Activated CD8-positive, alpha-beta T cell treated with anti-CD3 and anti-CD28 coated beads, Interleukin-2, amount 10 ng/mL, durations not matched to agents 7 days and 5 days (primary cell): Measurements from ENCODE around the gene RASAL2. TPM values are rescaled to one million over a fixed set of nuclear protein-coding genes. Genes with fewer than 3 reads are reported as not detected.

ENCODE experiments used
- ATAC-seq: fragments of 150-1000 bp; cut with Tn5 transposase; one replicate; pipeline ENCODE4 v1.10.0; 2021; ENCODE audit warnings: moderate library complexity
- CTCF ChIA-PET: fragments of 350-600 bp; sonication (Branson Sonifier 250); formaldehyde crosslinking; loops from one replicate; lab custom pipeline; 2021; ENCODE audit warnings: antibody characterized with exemption; lab: Charles Lee
- POLR2A ChIA-PET: fragments of 350-600 bp; sonication (Branson Sonifier 250); formaldehyde crosslinking; loops from one replicate; lab custom pipeline; 2021; ENCODE audit warnings: antibody characterized with exemption; lab: Charles Lee
- DNase-seq: peaks from one replicate; pipeline ENCODE4 v3.0.0-alpha.2; 2020
- H3K27ac Mint-ChIP-seq: one replicate; pipeline ENCODE4 v1.8.0; 2021; ENCODE audit warnings: mild to moderate bottlenecking, mixed read lengths
- H3K27me3 Mint-ChIP-seq: one replicate; pipeline ENCODE4 v1.8.0; 2021; ENCODE audit warnings: low read depth, mixed read lengths
- H3K36me3 Mint-ChIP-seq: one replicate; pipeline ENCODE4 v1.8.0; 2021; ENCODE audit warnings: low read depth, mixed read lengths
- H3K4me1 Mint-ChIP-seq: one replicate; pipeline ENCODE4 v1.8.0; 2021; ENCODE audit warnings: low read depth, mixed read lengths
- H3K4me3 Mint-ChIP-seq: one replicate; pipeline ENCODE4 v1.8.0; 2021; ENCODE audit warnings: mild to moderate bottlenecking, mixed read lengths
- H3K9me3 Mint-ChIP-seq: one replicate; pipeline ENCODE4 v1.8.0; 2022; ENCODE audit warnings: mixed read lengths; ENCODE audit not compliant: insufficient read depth
- total RNA-seq, 2 experiments: library from RNA; stranded (reverse); gene quantifications; one replicate each; pipeline ENCODE4 v1.2.3, GENCODE V29; 2021

RASAL2 gene
- total RNA-seq, 2 experiments from 2014 or later, result not detected

GRCh38 chr1:178155481-178156255 lies 61.8 kb downstream of the RASAL2 start:
- ATAC-seq (no peak), DNase-seq (no peak)
- ChIA-PET POLR2A (no interaction called here), CTCF (no interaction called here)
- no peak overlapping the region for H3K27ac Mint-ChIP-seq
- no peaks in the 10 kb centered on the region for H3K36me3 Mint-ChIP-seq
- H3K9me3 Mint-ChIP-seq, result no peaks in the 10 kb centered on the region
- no peaks in the 10 kb centered on the region for H3K4me1 Mint-ChIP-seq
- H3K4me3 Mint-ChIP-seq, result no peak overlapping the region
- no peaks in the 10 kb centered on the region for H3K27me3 Mint-ChIP-seq

GRCh38 chr1:178160736-178161475 lies 67.0 kb downstream of the RASAL2 start:
- H3K9me3 Mint-ChIP-seq, result no peaks in the 10 kb centered on the region
- no peaks in the 10 kb centered on the region for H3K4me1 Mint-ChIP-seq
- DNase-seq, result no peak
- H3K4me3 Mint-ChIP-seq, result no peak overlapping the region
- no peak for ATAC-seq
- ChIA-PET POLR2A (no interaction called here), CTCF (no interaction called here)
- no peaks in the 10 kb centered on the region for H3K36me3 Mint-ChIP-seq
- no peak overlapping the region for H3K27ac Mint-ChIP-seq
- H3K27me3 Mint-ChIP-seq, result no peaks in the 10 kb centered on the region

- no peaks in the 10 kb centered on the region for H3K9me3 Mint-ChIP-seq
- ATAC-seq, result no peak
- H3K27me3 Mint-ChIP-seq, result no peaks in the 10 kb centered on the region
- no peak overlapping the region for H3K27ac Mint-ChIP-seq
- ChIA-PET CTCF (no interaction called here), POLR2A (no interaction called here)
- no peaks in the 10 kb centered on the region for H3K36me3 Mint-ChIP-seq
- H3K4me3 Mint-ChIP-seq, result no peak overlapping the region
- no peak for DNase-seq
- no peaks in the 10 kb centered on the region for H3K4me1 Mint-ChIP-seq
Observed at GRCh38 chr1:178161516-178161915, 67.6 kb downstream of the RASAL2 start.

GRCh38 chr1:178165196-178165595 lies 71.3 kb downstream of the RASAL2 start:
- Mint-ChIP-seq H3K4me1 (no peaks in the 10 kb centered on the region), H3K4me3 (no peak overlapping the region), H3K9me3 (no peaks in the 10 kb centered on the region), H3K27me3 (no peaks in the 10 kb centered on the region), H3K27ac (no peak overlapping the region), H3K36me3 (no peaks in the 10 kb centered on the region)
- ChIA-PET POLR2A (no interaction called here), CTCF (no interaction called here)
- ATAC-seq (no peak), DNase-seq (no peak)

- ChIA-PET CTCF (no interaction called here), POLR2A (no interaction called here)
- Mint-ChIP-seq H3K4me1 (no peaks in the 10 kb centered on the region), H3K27ac (no peak overlapping the region), H3K9me3 (no peaks in the 10 kb centered on the region), H3K4me3 (no peak overlapping the region), H3K27me3 (no peaks in the 10 kb centered on the region), H3K36me3 (no peaks in the 10 kb centered on the region)
- ATAC-seq (no peak), DNase-seq (no peak)
Observed at GRCh38 chr1:178166429-178167024, 72.6 kb downstream of the RASAL2 start.

- no peaks in the 10 kb centered on the region for H3K27me3 Mint-ChIP-seq
- DNase-seq, result no peak
- no peaks in the 10 kb centered on the region for H3K36me3 Mint-ChIP-seq
- no peak overlapping the region for H3K27ac Mint-ChIP-seq
- ChIA-PET POLR2A (no interaction called here), CTCF (no interaction called here)
- no peak for ATAC-seq
- no peaks in the 10 kb centered on the region for H3K4me1 Mint-ChIP-seq
- H3K4me3 Mint-ChIP-seq, result no peak overlapping the region
- no peaks in the 10 kb centered on the region for H3K9me3 Mint-ChIP-seq
Observed at GRCh38 chr1:178168536-178168935, 74.6 kb downstream of the RASAL2 start.

GRCh38 chr1:178169649-178170048 lies 75.7 kb downstream of the RASAL2 start:
- CTCF ChIA-PET, result no interaction called here
- H3K27ac Mint-ChIP-seq, result no peak overlapping the region
- H3K4me1 Mint-ChIP-seq, result no peaks in the 10 kb centered on the region
- no peak for ATAC-seq
- no peaks in the 10 kb centered on the region for H3K27me3 Mint-ChIP-seq
- no peaks in the 10 kb centered on the region for H3K36me3 Mint-ChIP-seq
- POLR2A ChIA-PET, result no interaction called here
- H3K4me3 Mint-ChIP-seq, result no peak overlapping the region
- DNase-seq, result no peak
- H3K9me3 Mint-ChIP-seq, result no peaks in the 10 kb centered on the region

- Mint-ChIP-seq H3K27ac (no peak overlapping the region), H3K4me3 (no peak overlapping the region), H3K9me3 (no peaks in the 10 kb centered on the region), H3K36me3 (no peaks in the 10 kb centered on the region), H3K27me3 (no peaks in the 10 kb centered on the region), H3K4me1 (no peaks in the 10 kb centered on the region)
- ChIA-PET CTCF (no interaction called here), POLR2A (no interaction called here)
- DNase-seq (no peak), ATAC-seq (no peak)
Observed at GRCh38 chr1:178172939-178173338, 79.0 kb downstream of the RASAL2 start.

GRCh38 chr1:178174539-178174938 lies 80.6 kb downstream of the RASAL2 start:
- H3K27me3 Mint-ChIP-seq, result no peaks in the 10 kb centered on the region
- ATAC-seq, result no peak
- H3K4me3 Mint-ChIP-seq, result no peak overlapping the region
- H3K4me1 Mint-ChIP-seq, result no peaks in the 10 kb centered on the region
- CTCF ChIA-PET, result no interaction called here
- no peak for DNase-seq
- H3K27ac Mint-ChIP-seq, result no peak overlapping the region
- H3K9me3 Mint-ChIP-seq, result no peaks in the 10 kb centered on the region
- no peaks in the 10 kb centered on the region for H3K36me3 Mint-ChIP-seq
- POLR2A ChIA-PET, result no interaction called here

- CTCF ChIA-PET, result no interaction called here
- H3K27ac Mint-ChIP-seq, result no peak overlapping the region
- no peaks in the 10 kb centered on the region for H3K4me1 Mint-ChIP-seq
- POLR2A ChIA-PET, result no interaction called here
- no peaks in the 10 kb centered on the region for H3K36me3 Mint-ChIP-seq
- H3K4me3 Mint-ChIP-seq, result no peak overlapping the region
- no peak for DNase-seq
- H3K27me3 Mint-ChIP-seq, result no peaks in the 10 kb centered on the region
- no peak for ATAC-seq
- H3K9me3 Mint-ChIP-seq, result no peaks in the 10 kb centered on the region
Observed at GRCh38 chr1:178180405-178180804, 86.5 kb downstream of the RASAL2 start.

GRCh38 chr1:178183796-178184195 lies 89.9 kb downstream of the RASAL2 start:
- H3K4me3 Mint-ChIP-seq, result no peak overlapping the region
- ChIA-PET POLR2A (no interaction called here), CTCF (no interaction called here)
- ATAC-seq (no peak), DNase-seq (no peak)
- H3K27me3 Mint-ChIP-seq, result no peaks in the 10 kb centered on the region
- no peaks in the 10 kb centered on the region for H3K4me1 Mint-ChIP-seq
- no peaks in the 10 kb centered on the region for H3K36me3 Mint-ChIP-seq
- H3K9me3 Mint-ChIP-seq, result no peaks in the 10 kb centered on the region
- H3K27ac Mint-ChIP-seq, result no peak overlapping the region

- H3K4me3 Mint-ChIP-seq, result no peak overlapping the region
- DNase-seq (no peak), ATAC-seq (no peak)
- H3K9me3 Mint-ChIP-seq, result no peaks in the 10 kb centered on the region
- no peaks in the 10 kb centered on the region for H3K36me3 Mint-ChIP-seq
- H3K27me3 Mint-ChIP-seq, result no peaks in the 10 kb centered on the region
- no peaks in the 10 kb centered on the region for H3K4me1 Mint-ChIP-seq
- H3K27ac Mint-ChIP-seq, result no peak overlapping the region
- CTCF ChIA-PET, result no interaction called here
- POLR2A ChIA-PET, result no interaction called here
Observed at GRCh38 chr1:178188306-178188705, 94.4 kb downstream of the RASAL2 start.
